NCI-H526 treated with DMSO at 0.1 percent for 48 hours (cell line): ENCODE measurements around the gene PRIM1.
"Not testable (repeated sequence)": the region's sequence is repeated elsewhere in the genome, so short reads cannot be mapped to it uniquely, and the experiment has no call there.

Experiments used
- DNase-seq: peaks from one replicate; lab custom pipeline; 2025; lab: John Stamatoyannopoulos, UW

The PRIM1 gene

GRCh38 chr12:56751712-56752598 is at the start of gene PRIM1:
Gene PRIM1 (minus strand): TSS chr12:56752323. CDS start chr12:56752298, 25 bp downstream.
- peak; percentile 83 for DNase-seq

GRCh38 chr12:56800221-56800620 is 48.1 kb upstream of the PRIM1 start:
- no peak for DNase-seq

- not testable (repeated sequence) for DNase-seq
These were observed 47.2 kb upstream of the PRIM1 start for GRCh38 chr12:56799345-56799744.

- not testable (repeated sequence) for DNase-seq
These were observed 43.7 kb upstream of the PRIM1 start for GRCh38 chr12:56795791-56796190.

GRCh38 chr12:56795046-56795562 is 43.0 kb upstream of the PRIM1 start:
- DNase-seq, result not testable (repeated sequence)

GRCh38 chr12:56793124-56793523 is 41.0 kb upstream of the PRIM1 start:
- DNase-seq, result not testable (repeated sequence)

- DNase-seq, result no peak
These were observed 40.6 kb upstream of the PRIM1 start for GRCh38 chr12:56792678-56793077.

- not testable (repeated sequence) for DNase-seq
These were observed 37.3 kb upstream of the PRIM1 start for GRCh38 chr12:56789429-56789828.

- no peak for DNase-seq
These were observed 35.4 kb upstream of the PRIM1 start for GRCh38 chr12:56787498-56787897.

GRCh38 chr12:56785874-56786273 is 33.8 kb upstream of the PRIM1 start:
- DNase-seq, result no peak

GRCh38 chr12:56785141-56785865 is 33.2 kb upstream of the PRIM1 start:
- no peak for DNase-seq

GRCh38 chr12:56781726-56782125 is 29.6 kb upstream of the PRIM1 start:
- DNase-seq, result no peak

- no peak for DNase-seq
These were observed 26.6 kb upstream of the PRIM1 start for GRCh38 chr12:56778756-56779155.

GRCh38 chr12:56776654-56777053 is 24.5 kb upstream of the PRIM1 start:
- DNase-seq, result no peak

- DNase-seq, result no peak
These were observed 23.5 kb upstream of the PRIM1 start for GRCh38 chr12:56775638-56776037.

GRCh38 chr12:56773113-56773512 is 21.0 kb upstream of the PRIM1 start:
- DNase-seq, result no peak

GRCh38 chr12:56772625-56773024 is 20.5 kb upstream of the PRIM1 start:
- DNase-seq, result no peak

GRCh38 chr12:56769868-56770267 is 17.7 kb upstream of the PRIM1 start:
- DNase-seq, result no peak

GRCh38 chr12:56768424-56768823 is 16.3 kb upstream of the PRIM1 start:
- no peak for DNase-seq

- no peak for DNase-seq
These were observed 14.4 kb upstream of the PRIM1 start for GRCh38 chr12:56766535-56766934.

- no peak for DNase-seq
These were observed 11.9 kb upstream of the PRIM1 start for GRCh38 chr12:56763753-56764657.

- no peak for DNase-seq
These were observed 9.7 kb upstream of the PRIM1 start for GRCh38 chr12:56761812-56762211.
